Mesenchymal stem cell (in vitro differentiated cells and primary cell): ENCODE results near the gene PTPRR.
A peak's percentile ranks its signal among the peaks of the same experiment; 100 is the strongest.

ENCODE experiments used
- DNase-seq: peaks from one replicate; pipeline ENCODE4 v3.0.0-alpha.2; 2013
- H2AFZ ChIP-seq: one replicate; pipeline ENCODE4 v1.6.1; 2013; ENCODE audit warnings: low read depth, mild to moderate bottlenecking, control low read depth, inconsistent platforms, low read length, moderate library complexity
- H2AK5ac ChIP-seq: 2 replicates; pipeline ENCODE4 v1.6.1; 2013; ENCODE audit warnings: low read length, moderate library complexity, mild to moderate bottlenecking, inconsistent platforms; ENCODE audit not compliant: severe bottlenecking
- H2BK120ac ChIP-seq: one replicate; pipeline ENCODE4 v1.6.1; 2013; ENCODE audit warnings: low read depth, mild to moderate bottlenecking, inconsistent platforms, low read length, moderate library complexity
- H2BK12ac ChIP-seq, 2 experiments: one replicate each; pipeline ENCODE4 v1.6.1; 2013; ENCODE audit warnings: inconsistent platforms in 2 of 2, low read length in 2 of 2, mild to moderate bottlenecking in 2 of 2, moderate library complexity in 2 of 2, control low read depth in 1 of 2
- H2BK15ac ChIP-seq: one replicate; pipeline ENCODE4 v1.6.1; 2013; ENCODE audit warnings: mild to moderate bottlenecking, low read depth, inconsistent platforms; ENCODE audit not compliant: poor library complexity, severe bottlenecking
- H2BK5ac ChIP-seq: 2 replicates; pipeline ENCODE4 v1.6.1; 2013; ENCODE audit warnings: low read depth, mild to moderate bottlenecking, low read length, control low read depth, inconsistent platforms; ENCODE audit not compliant: poor library complexity, severe bottlenecking
- H3K14ac ChIP-seq, 2 experiments: one replicate each; pipeline ENCODE4 v1.6.1; 2013; ENCODE audit warnings: inconsistent platforms in 2 of 2, low read length in 2 of 2, control low read depth in 1 of 2, mild to moderate bottlenecking in 1 of 2, moderate library complexity in 1 of 2
- H3K18ac ChIP-seq, 2 experiments: one replicate each; pipeline ENCODE4 v1.6.1; 2013; ENCODE audit warnings: inconsistent platforms in 2 of 2, low read length in 2 of 2, control low read depth in 1 of 2, low read depth in 1 of 2, mild to moderate bottlenecking in 1 of 2
- H3K23ac ChIP-seq, 2 experiments: one replicate each; pipeline ENCODE4 v1.6.1; 2013; ENCODE audit warnings: inconsistent platforms in 2 of 2, low read length in 2 of 2, mild to moderate bottlenecking in 2 of 2, moderate library complexity in 2 of 2, control low read depth in 1 of 2
- H3K27ac ChIP-seq: 2 replicates; pipeline ENCODE4 v1.5.1; 2013; ENCODE audit warnings: mild to moderate bottlenecking, moderate library complexity, low read length, control low read depth, inconsistent platforms; ENCODE audit not compliant: poor library complexity, severe bottlenecking
- H3K27me3 ChIP-seq, 2 experiments: 2 replicates each; pipeline versions ENCODE4 v1.6.1 to v1.7.0; 2013; ENCODE audit warnings: low read length in 2 of 2, mild to moderate bottlenecking in 2 of 2, moderate library complexity in 2 of 2, control low read depth in 1 of 2, inconsistent platforms in 1 of 2; ENCODE audit not compliant: control insufficient read depth in 1 of 2, insufficient read depth in 1 of 2
- H3K36me3 ChIP-seq, 2 experiments: 2 replicates each; pipeline versions ENCODE4 v1.6.1 to v1.7.0; 2013; ENCODE audit warnings: low read length in 2 of 2, control low read depth in 1 of 2, inconsistent platforms in 1 of 2, low read depth in 1 of 2, mild to moderate bottlenecking in 1 of 2; ENCODE audit not compliant: insufficient read depth in 2 of 2, control insufficient read depth in 1 of 2
- H3K4ac ChIP-seq, 2 experiments: one replicate each; pipeline ENCODE4 v1.6.1; 2013; ENCODE audit warnings: inconsistent platforms in 2 of 2, low read length in 2 of 2, mild to moderate bottlenecking in 2 of 2, moderate library complexity in 2 of 2, control low read depth in 1 of 2, low read depth in 1 of 2
- H3K4me1 ChIP-seq: 2 replicates; pipeline ENCODE4 v1.6.1; 2013; ENCODE audit warnings: low read depth, low read length, control low read depth; ENCODE audit not compliant: control insufficient read depth, insufficient read depth
- H3K4me2 ChIP-seq: 2 replicates; pipeline ENCODE4 v1.6.1; 2013; ENCODE audit warnings: low read length, mild to moderate bottlenecking, inconsistent platforms; ENCODE audit not compliant: poor library complexity, severe bottlenecking
- H3K4me3 ChIP-seq, 2 experiments: 2 replicates each; pipeline versions ENCODE4 v1.5.1 to v1.7.0; 2013; ENCODE audit warnings: low read length in 2 of 2, mild to moderate bottlenecking in 2 of 2, control low read depth in 1 of 2, low read depth in 1 of 2; ENCODE audit not compliant: insufficient read depth in 1 of 2
- H3K79me1 ChIP-seq: replicated peaks from 2 replicates; pipeline ENCODE4 v1.6.1; 2013; ENCODE audit warnings: mild to moderate bottlenecking, control low read depth, low read length, inconsistent platforms; ENCODE audit not compliant: poor library complexity, severe bottlenecking
- H3K9ac ChIP-seq: 2 replicates; pipeline ENCODE4 v1.7.0; 2013; ENCODE audit warnings: mild to moderate bottlenecking, low read length, moderate library complexity
- H3K9me3 ChIP-seq: 2 replicates; pipeline ENCODE4 v1.7.0; 2013; ENCODE audit warnings: mild to moderate bottlenecking, low read length; ENCODE audit not compliant: control insufficient read depth
- H4K8ac ChIP-seq: one replicate; pipeline ENCODE4 v1.6.1; 2013; ENCODE audit warnings: inconsistent platforms, mild to moderate bottlenecking, low read length, moderate library complexity
- H4K91ac ChIP-seq: one replicate; pipeline ENCODE4 v1.6.1; 2013; ENCODE audit warnings: mild to moderate bottlenecking, low read length, inconsistent platforms
- WGBS: methylation state at CpG from one replicate; pipeline ENCODE4 v1.1.7; 2013; ENCODE audit warnings: mixed read lengths; 5-methylcytosine and 5-hydroxymethylcytosine counted together

PTPRR gene

GRCh38 chr12:70758494-70758845 is 162.1 kb downstream of the PTPRR start:
- Histone ChIP-seq H4K91ac (no peak overlapping the region), H3K27ac (no peak overlapping the region), H3K18ac (no peak overlapping the region), H3K9ac (no peak overlapping the region), H3K9me3 (no peaks in the 10 kb centered on the region), H2AK5ac (no peak overlapping the region), H2AFZ (no peak overlapping the region), H3K4me2 (no peak overlapping the region), H2BK5ac (no peak overlapping the region), H2BK120ac (no peak overlapping the region), H3K4ac (no peak overlapping the region), H3K23ac (no peak overlapping the region), H3K14ac (no peak overlapping the region), H4K8ac (no peak overlapping the region), H3K79me1 (no peaks in the 10 kb centered on the region), H2BK12ac (no peak overlapping the region), H2BK15ac (no peak overlapping the region), H3K36me3 (no peaks in the 10 kb centered on the region), H3K4me3 (no peak overlapping the region), H3K4me1 (no peaks in the 10 kb centered on the region), H3K27me3 (no peaks in the 10 kb centered on the region)
- WGBS = 81% methylated on average over 4 of the region's 5 CpGs
- DNase-seq = no peak

- Histone ChIP-seq H3K14ac (no peak overlapping the region), H3K23ac (no peak overlapping the region), H2BK15ac (no peak overlapping the region), H4K91ac (no peak overlapping the region), H3K27me3 (no peaks in the 10 kb centered on the region), H2BK5ac (no peak overlapping the region), H3K4me1 (no peaks in the 10 kb centered on the region), H3K4me2 (no peak overlapping the region), H3K36me3 (no peaks in the 10 kb centered on the region), H3K79me1 (no peaks in the 10 kb centered on the region), H3K18ac (no peak overlapping the region), H2BK120ac (no peak overlapping the region), H3K9me3 (no peaks in the 10 kb centered on the region), H3K9ac (no peak overlapping the region), H3K4ac (no peak overlapping the region), H4K8ac (no peak overlapping the region), H3K4me3 (no peak overlapping the region), H2AK5ac (no peak overlapping the region), H3K27ac (no peak overlapping the region), H2AFZ (no peak overlapping the region), H2BK12ac (no peak overlapping the region)
- WGBS = 75% methylated on average over 1 of the region's 1 CpG
- no peak for DNase-seq
These were observed 162.6 kb downstream of the PTPRR start for GRCh38 chr12:70757830-70758493.

- no peaks in the 10 kb centered on the region for H3K9me3 ChIP-seq
- H2BK15ac ChIP-seq = no peak overlapping the region
- H3K23ac ChIP-seq = no peak overlapping the region
- WGBS = 73% methylated on average over 2 of the region's 2 CpGs
- H3K4me2 ChIP-seq = no peak overlapping the region
- H3K27ac ChIP-seq = no peak overlapping the region
- no peak overlapping the region for H3K4me3 ChIP-seq
- H3K9ac ChIP-seq = no peak overlapping the region
- H2BK120ac ChIP-seq = no peak overlapping the region
- no peak overlapping the region for H2BK12ac ChIP-seq
- H3K14ac ChIP-seq = no peak overlapping the region
- H3K27me3 ChIP-seq = peaks cover 0 to 7% of the 10 kb centered on the region in 2 experiments
- H3K18ac ChIP-seq = no peak overlapping the region
- H3K36me3 ChIP-seq = no peaks in the 10 kb centered on the region
- no peak overlapping the region for H4K8ac ChIP-seq
- H2AK5ac ChIP-seq = no peak overlapping the region
- no peak overlapping the region for H2AFZ ChIP-seq
- no peaks in the 10 kb centered on the region for H3K79me1 ChIP-seq
- H2BK5ac ChIP-seq = no peak overlapping the region
- H3K4ac ChIP-seq = no peak overlapping the region
- no peaks in the 10 kb centered on the region for H3K4me1 ChIP-seq
- DNase-seq = no peak
- no peak overlapping the region for H4K91ac ChIP-seq
These were observed 163.7 kb downstream of the PTPRR start for GRCh38 chr12:70756791-70757190.

- Histone ChIP-seq H4K91ac (no peak overlapping the region), H3K27me3 (peaks cover 0 to 10% of the 10 kb centered on the region in 2 experiments), H2AK5ac (no peak overlapping the region), H3K36me3 (no peaks in the 10 kb centered on the region), H3K4me2 (no peak overlapping the region), H3K14ac (no peak overlapping the region), H3K4me1 (no peaks in the 10 kb centered on the region), H3K4me3 (no peak overlapping the region), H4K8ac (no peak overlapping the region), H3K9me3 (no peaks in the 10 kb centered on the region), H3K9ac (no peak overlapping the region), H2BK120ac (no peak overlapping the region), H2BK12ac (no peak overlapping the region), H2BK5ac (no peak overlapping the region), H3K79me1 (no peaks in the 10 kb centered on the region), H3K4ac (no peak overlapping the region), H2BK15ac (no peak overlapping the region), H3K23ac (no peak overlapping the region), H2AFZ (no peak overlapping the region), H3K18ac (no peak overlapping the region), H3K27ac (no peak overlapping the region)
- DNase-seq = peak; percentile 47
- WGBS = 0% methylated on average over 1 of the region's 2 CpGs
These were observed 164.4 kb downstream of the PTPRR start for GRCh38 chr12:70756118-70756517.
